Mesenchymal stem cell (in vitro differentiated cells and primary cell): ENCODE results near the gene ABTB2.

ENCODE experiments used
- DNase-seq: peaks from one replicate; pipeline ENCODE4 v3.0.0-alpha.2; 2013
- H2AFZ ChIP-seq: one replicate; pipeline ENCODE4 v1.6.1; 2013; ENCODE audit warnings: low read depth, mild to moderate bottlenecking, control low read depth, inconsistent platforms, low read length, moderate library complexity
- H2AK5ac ChIP-seq: 2 replicates; pipeline ENCODE4 v1.6.1; 2013; ENCODE audit warnings: low read length, moderate library complexity, mild to moderate bottlenecking, inconsistent platforms; ENCODE audit not compliant: severe bottlenecking
- H2BK120ac ChIP-seq: one replicate; pipeline ENCODE4 v1.6.1; 2013; ENCODE audit warnings: low read depth, mild to moderate bottlenecking, inconsistent platforms, low read length, moderate library complexity
- H2BK12ac ChIP-seq, 2 experiments: one replicate each; pipeline ENCODE4 v1.6.1; 2013; ENCODE audit warnings: inconsistent platforms in 2 of 2, low read length in 2 of 2, mild to moderate bottlenecking in 2 of 2, moderate library complexity in 2 of 2, control low read depth in 1 of 2
- H2BK15ac ChIP-seq: one replicate; pipeline ENCODE4 v1.6.1; 2013; ENCODE audit warnings: mild to moderate bottlenecking, low read depth, inconsistent platforms; ENCODE audit not compliant: poor library complexity, severe bottlenecking
- H2BK5ac ChIP-seq: 2 replicates; pipeline ENCODE4 v1.6.1; 2013; ENCODE audit warnings: low read depth, mild to moderate bottlenecking, low read length, control low read depth, inconsistent platforms; ENCODE audit not compliant: poor library complexity, severe bottlenecking
- H3K14ac ChIP-seq, 2 experiments: one replicate each; pipeline ENCODE4 v1.6.1; 2013; ENCODE audit warnings: inconsistent platforms in 2 of 2, low read length in 2 of 2, control low read depth in 1 of 2, mild to moderate bottlenecking in 1 of 2, moderate library complexity in 1 of 2
- H3K18ac ChIP-seq, 2 experiments: one replicate each; pipeline ENCODE4 v1.6.1; 2013; ENCODE audit warnings: inconsistent platforms in 2 of 2, low read length in 2 of 2, control low read depth in 1 of 2, low read depth in 1 of 2, mild to moderate bottlenecking in 1 of 2
- H3K23ac ChIP-seq, 2 experiments: one replicate each; pipeline ENCODE4 v1.6.1; 2013; ENCODE audit warnings: inconsistent platforms in 2 of 2, low read length in 2 of 2, mild to moderate bottlenecking in 2 of 2, moderate library complexity in 2 of 2, control low read depth in 1 of 2
- H3K27ac ChIP-seq: 2 replicates; pipeline ENCODE4 v1.5.1; 2013; ENCODE audit warnings: mild to moderate bottlenecking, moderate library complexity, low read length, control low read depth, inconsistent platforms; ENCODE audit not compliant: poor library complexity, severe bottlenecking
- H3K27me3 ChIP-seq, 2 experiments: 2 replicates each; pipeline versions ENCODE4 v1.6.1 to v1.7.0; 2013; ENCODE audit warnings: low read length in 2 of 2, mild to moderate bottlenecking in 2 of 2, moderate library complexity in 2 of 2, control low read depth in 1 of 2, inconsistent platforms in 1 of 2; ENCODE audit not compliant: control insufficient read depth in 1 of 2, insufficient read depth in 1 of 2
- H3K36me3 ChIP-seq, 2 experiments: 2 replicates each; pipeline versions ENCODE4 v1.6.1 to v1.7.0; 2013; ENCODE audit warnings: low read length in 2 of 2, control low read depth in 1 of 2, inconsistent platforms in 1 of 2, low read depth in 1 of 2, mild to moderate bottlenecking in 1 of 2; ENCODE audit not compliant: insufficient read depth in 2 of 2, control insufficient read depth in 1 of 2
- H3K4ac ChIP-seq, 2 experiments: one replicate each; pipeline ENCODE4 v1.6.1; 2013; ENCODE audit warnings: inconsistent platforms in 2 of 2, low read length in 2 of 2, mild to moderate bottlenecking in 2 of 2, moderate library complexity in 2 of 2, control low read depth in 1 of 2, low read depth in 1 of 2
- H3K4me1 ChIP-seq: 2 replicates; pipeline ENCODE4 v1.6.1; 2013; ENCODE audit warnings: low read depth, low read length, control low read depth; ENCODE audit not compliant: control insufficient read depth, insufficient read depth
- H3K4me2 ChIP-seq: 2 replicates; pipeline ENCODE4 v1.6.1; 2013; ENCODE audit warnings: low read length, mild to moderate bottlenecking, inconsistent platforms; ENCODE audit not compliant: poor library complexity, severe bottlenecking
- H3K4me3 ChIP-seq, 2 experiments: 2 replicates each; pipeline versions ENCODE4 v1.5.1 to v1.7.0; 2013; ENCODE audit warnings: low read length in 2 of 2, mild to moderate bottlenecking in 2 of 2, control low read depth in 1 of 2, low read depth in 1 of 2; ENCODE audit not compliant: insufficient read depth in 1 of 2
- H3K79me1 ChIP-seq: replicated peaks from 2 replicates; pipeline ENCODE4 v1.6.1; 2013; ENCODE audit warnings: mild to moderate bottlenecking, control low read depth, low read length, inconsistent platforms; ENCODE audit not compliant: poor library complexity, severe bottlenecking
- H3K9ac ChIP-seq: 2 replicates; pipeline ENCODE4 v1.7.0; 2013; ENCODE audit warnings: mild to moderate bottlenecking, low read length, moderate library complexity
- H3K9me3 ChIP-seq: 2 replicates; pipeline ENCODE4 v1.7.0; 2013; ENCODE audit warnings: mild to moderate bottlenecking, low read length; ENCODE audit not compliant: control insufficient read depth
- H4K8ac ChIP-seq: one replicate; pipeline ENCODE4 v1.6.1; 2013; ENCODE audit warnings: inconsistent platforms, mild to moderate bottlenecking, low read length, moderate library complexity
- H4K91ac ChIP-seq: one replicate; pipeline ENCODE4 v1.6.1; 2013; ENCODE audit warnings: mild to moderate bottlenecking, low read length, inconsistent platforms
- WGBS: methylation state at CpG from one replicate; pipeline ENCODE4 v1.1.7; 2013; ENCODE audit warnings: mixed read lengths; 5-methylcytosine and 5-hydroxymethylcytosine counted together

The ABTB2 gene

DNA sequence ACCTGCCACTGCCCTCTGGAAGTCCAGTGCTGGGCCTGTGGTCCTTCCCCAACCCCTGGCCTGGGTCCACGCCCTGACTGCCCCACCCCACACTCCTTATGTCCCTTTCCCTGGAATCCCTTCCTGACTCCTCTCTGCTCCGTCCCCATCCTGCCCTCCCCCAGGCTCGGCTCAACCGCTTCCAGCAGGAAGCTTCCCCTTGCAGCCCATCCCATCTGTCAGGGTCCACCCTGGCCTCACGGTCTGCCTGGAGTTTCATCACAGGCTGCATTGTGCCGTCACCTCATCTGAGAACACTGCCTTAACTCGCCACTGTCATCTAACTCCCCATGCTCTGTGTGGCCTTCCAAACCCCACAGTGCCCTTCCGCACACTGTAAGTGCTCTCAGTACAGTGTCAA is 188.1 kb downstream of the ABTB2 start:
- no peak overlapping the region for H4K8ac ChIP-seq
- no peak overlapping the region for H3K27ac ChIP-seq
- H4K91ac ChIP-seq, result no peak overlapping the region
- peaks cover 0 to 65% of the 10 kb centered on the region in 2 experiments for H3K36me3 ChIP-seq
- H2BK15ac ChIP-seq, result no peak overlapping the region
- H3K4me3 ChIP-seq, result no peak overlapping the region
- no peak overlapping the region for H2BK12ac ChIP-seq
- no peak overlapping the region for H2BK5ac ChIP-seq
- no peak overlapping the region for H3K18ac ChIP-seq
- no peak overlapping the region for H3K4ac ChIP-seq
- DNase-seq, result no peak
- H3K79me1 ChIP-seq, result peaks cover 9% of the 10 kb centered on the region
- no peak overlapping the region for H2BK120ac ChIP-seq
- no peak overlapping the region for H3K9ac ChIP-seq
- H3K23ac ChIP-seq, result peak overlapping the region in 1 of 2 experiments; percentile 41
- WGBS, result 76% methylated on average over 8 of the region's 8 CpGs
- no peak overlapping the region for H3K4me2 ChIP-seq
- peaks cover 0 to 19% of the 10 kb centered on the region in 2 experiments for H3K27me3 ChIP-seq
- H2AFZ ChIP-seq, result no peak overlapping the region
- no peak overlapping the region for H2AK5ac ChIP-seq
- H3K14ac ChIP-seq, result peak overlapping the region in 1 of 2 experiments; percentile 53
- H3K9me3 ChIP-seq, result no peaks in the 10 kb centered on the region
- H3K4me1 ChIP-seq, result peaks cover 4% of the 10 kb centered on the region

DNA sequence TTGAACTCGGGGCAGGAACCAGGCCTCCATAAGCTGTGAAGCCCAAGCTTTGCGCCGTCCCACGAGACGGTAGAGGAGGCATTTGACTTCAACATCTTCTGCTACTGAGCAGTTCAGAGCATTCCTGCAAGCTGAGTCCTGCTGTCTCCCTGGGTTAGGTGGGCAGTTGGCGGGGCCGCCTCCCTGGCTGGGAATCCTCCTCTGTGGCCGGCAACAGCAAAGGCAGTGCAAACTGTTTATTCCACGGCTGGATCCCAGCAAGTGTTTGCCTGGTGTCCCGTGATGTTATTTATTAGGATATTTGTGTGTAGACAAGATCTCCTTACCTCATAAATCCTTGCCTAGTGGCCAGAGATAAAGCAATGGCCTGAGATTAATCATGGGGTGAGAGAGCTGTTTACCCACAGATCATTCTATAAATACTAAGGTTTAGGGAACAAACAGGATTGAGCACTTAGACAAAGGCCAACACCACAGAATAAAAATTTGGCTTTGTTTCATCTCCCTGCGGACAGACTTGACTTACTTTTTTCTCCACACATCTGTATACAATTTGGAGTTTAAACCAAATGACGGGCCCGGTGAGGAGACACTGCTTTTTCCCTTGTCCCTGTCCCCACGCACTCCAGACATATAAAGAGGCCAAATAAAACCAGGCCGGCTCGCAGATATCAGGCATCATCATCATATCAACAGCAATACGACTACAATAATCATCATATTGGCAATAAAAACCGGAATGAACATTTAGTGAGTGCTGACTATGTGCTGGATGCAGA is 189.0 kb downstream of the ABTB2 start:
- Histone ChIP-seq H3K14ac (no peak overlapping the region), H3K27me3 (peaks cover 0 to 19% of the 10 kb centered on the region in 2 experiments), H3K4ac (no peak overlapping the region), H3K9me3 (no peaks in the 10 kb centered on the region), H3K4me2 (no peak overlapping the region), H3K23ac (no peak overlapping the region), H3K27ac (no peak overlapping the region), H2BK12ac (no peak overlapping the region), H3K18ac (no peak overlapping the region), H2AFZ (no peak overlapping the region), H2BK120ac (no peak overlapping the region), H2AK5ac (no peak overlapping the region), H3K79me1 (peaks cover 11% of the 10 kb centered on the region), H2BK5ac (no peak overlapping the region), H3K4me1 (peaks cover under 1% of the 10 kb centered on the region), H3K4me3 (no peak overlapping the region), H3K9ac (no peak overlapping the region), H2BK15ac (no peak overlapping the region), H3K36me3 (peaks cover 0 to 73% of the 10 kb centered on the region in 2 experiments), H4K91ac (no peak overlapping the region), H4K8ac (no peak overlapping the region)
- DNase-seq, result peak; percentile 25
- 80% methylated on average over 17 of the region's 18 CpGs for WGBS

DNA sequence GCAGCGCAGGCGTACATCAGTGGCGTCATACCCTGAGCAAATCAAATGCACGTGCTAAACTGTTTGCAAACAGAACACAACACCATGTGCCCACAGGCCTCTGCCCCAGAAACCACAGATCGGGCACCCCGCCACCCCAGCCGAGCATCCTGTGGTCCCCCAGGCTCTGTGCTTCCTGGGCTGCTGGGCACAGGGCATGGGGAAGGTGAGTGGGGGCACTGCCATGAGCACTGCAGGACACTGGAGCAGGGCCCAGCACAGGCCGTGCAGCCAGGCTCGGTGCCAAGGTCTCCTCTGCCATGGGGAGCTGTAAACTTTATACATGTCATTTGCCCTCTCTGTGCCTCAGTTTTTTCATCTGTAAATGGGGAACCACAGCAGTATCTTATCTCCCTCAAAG is 189.8 kb downstream of the ABTB2 start:
- peaks cover 0 to 14% of the 10 kb centered on the region in 2 experiments for H3K27me3 ChIP-seq
- no peak overlapping the region for H3K27ac ChIP-seq
- no peak overlapping the region for H4K8ac ChIP-seq
- H3K9ac ChIP-seq, result no peak overlapping the region
- no peak overlapping the region for H3K23ac ChIP-seq
- no peak overlapping the region for H2AK5ac ChIP-seq
- H2BK12ac ChIP-seq, result no peak overlapping the region
- H3K4me2 ChIP-seq, result no peak overlapping the region
- no peaks in the 10 kb centered on the region for H3K9me3 ChIP-seq
- 98% methylated on average over 7 of the region's 9 CpGs for WGBS
- H4K91ac ChIP-seq, result no peak overlapping the region
- H2BK5ac ChIP-seq, result no peak overlapping the region
- H3K4me1 ChIP-seq, result no peaks in the 10 kb centered on the region
- no peak for DNase-seq
- no peak overlapping the region for H3K14ac ChIP-seq
- H3K4ac ChIP-seq, result no peak overlapping the region
- H3K79me1 ChIP-seq, result peaks cover 8% of the 10 kb centered on the region
- no peak overlapping the region for H3K18ac ChIP-seq
- H3K36me3 ChIP-seq, result peaks cover 0 to 75% of the 10 kb centered on the region in 2 experiments
- no peak overlapping the region for H2BK120ac ChIP-seq
- H2BK15ac ChIP-seq, result no peak overlapping the region
- no peak overlapping the region for H2AFZ ChIP-seq
- H3K4me3 ChIP-seq, result no peak overlapping the region

DNA sequence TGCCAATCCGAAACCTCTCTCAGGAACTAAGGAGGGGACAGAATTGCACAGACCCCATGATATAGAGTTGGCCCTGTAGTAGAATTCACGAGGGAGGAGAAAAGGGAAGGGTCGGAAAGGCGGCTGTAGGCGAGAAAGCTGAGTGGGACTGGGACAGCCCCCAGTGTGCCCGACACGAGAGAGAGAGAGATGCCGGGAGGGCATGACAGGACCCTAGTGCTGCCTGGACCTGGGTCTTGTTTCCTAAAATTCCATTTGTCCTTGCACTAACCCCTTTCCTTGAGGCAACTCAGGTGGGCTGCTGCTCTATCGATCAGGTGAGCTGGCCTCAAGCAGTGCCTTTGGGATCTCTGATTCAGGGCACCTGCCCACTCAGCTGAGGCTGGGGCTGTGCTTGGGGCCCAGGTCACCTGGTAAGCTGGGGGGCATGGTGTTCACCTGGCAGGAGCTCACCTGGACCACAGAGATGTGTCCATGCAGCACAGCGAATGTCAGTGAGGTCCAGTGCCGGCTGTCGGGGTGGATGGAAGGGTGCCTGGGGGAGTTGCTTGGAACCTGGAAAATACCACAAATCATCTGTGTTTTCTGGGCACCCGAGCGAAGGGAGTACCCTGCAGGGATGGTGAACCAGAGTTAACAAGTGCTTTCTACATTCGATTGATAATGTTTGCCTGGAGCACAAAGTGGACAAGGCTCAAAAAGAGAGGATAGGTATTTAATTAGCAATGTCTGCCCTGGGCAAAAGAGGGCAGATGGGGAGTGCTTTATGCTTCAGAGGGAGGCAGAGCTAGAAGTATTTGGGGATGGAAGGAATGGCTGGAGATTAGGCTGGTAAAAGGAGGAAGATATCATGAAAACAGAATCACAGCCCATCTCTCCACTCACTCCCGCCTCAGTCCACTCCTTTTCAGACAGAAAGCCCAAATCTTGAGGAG is 190.7 kb downstream of the ABTB2 start:
- Histone ChIP-seq H4K91ac (no peak overlapping the region), H3K4ac (no peak overlapping the region), H2BK12ac (no peak overlapping the region), H2AK5ac (no peak overlapping the region), H3K4me3 (peak overlapping the region in 1 of 2 experiments; percentile 8), H3K27me3 (peaks cover 0 to 14% of the 10 kb centered on the region in 2 experiments), H3K27ac (no peak overlapping the region), H4K8ac (no peak overlapping the region), H3K9me3 (no peaks in the 10 kb centered on the region), H3K9ac (no peak overlapping the region), H2AFZ (no peak overlapping the region), H2BK15ac (no peak overlapping the region), H3K4me1 (peaks cover 6% of the 10 kb centered on the region), H3K79me1 (peaks cover 6% of the 10 kb centered on the region), H2BK5ac (no peak overlapping the region), H3K36me3 (peaks cover 0 to 78% of the 10 kb centered on the region in 2 experiments), H3K14ac (no peak overlapping the region), H2BK120ac (no peak overlapping the region), H3K23ac (no peak overlapping the region), H3K18ac (no peak overlapping the region), H3K4me2 (no peak overlapping the region)
- WGBS, result 92% methylated on average over 16 of the region's 16 CpGs
- no peak for DNase-seq
